HG03575 (cell line): Measurements from ENCODE around the gene DNMT1.

Source experiments
- ATAC-seq: cut with Tn5 transposase; IDR thresholded peaks from one replicate; pipeline ENCODE4 v1.9.1; 2021; ENCODE audit not compliant: unreplicated experiment, insufficient number of reproducible peaks, low FRiP score; ENCODE audit errors: extremely low read depth

DNMT1 gene

DNA sequence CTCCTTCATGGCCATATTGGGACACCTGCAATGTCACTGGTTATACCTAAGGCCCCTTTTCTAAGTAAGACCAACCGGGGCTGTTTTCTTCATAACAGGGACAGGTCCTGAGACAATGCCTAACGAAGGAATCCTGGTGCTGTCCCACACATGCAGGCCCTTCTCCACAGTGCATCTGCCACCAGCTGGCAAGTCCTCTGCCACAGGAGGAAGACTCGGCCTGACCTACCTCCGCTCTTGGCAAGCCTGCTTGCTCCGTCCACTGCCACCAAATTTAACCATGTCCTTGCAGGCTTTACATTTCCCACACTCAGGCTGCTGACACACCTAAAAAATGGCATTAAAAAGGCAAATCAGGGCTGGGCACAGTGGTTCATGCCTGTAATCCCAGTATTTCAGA is 43.2 kb downstream of the DNMT1 start:
- no peak for ATAC-seq

DNA sequence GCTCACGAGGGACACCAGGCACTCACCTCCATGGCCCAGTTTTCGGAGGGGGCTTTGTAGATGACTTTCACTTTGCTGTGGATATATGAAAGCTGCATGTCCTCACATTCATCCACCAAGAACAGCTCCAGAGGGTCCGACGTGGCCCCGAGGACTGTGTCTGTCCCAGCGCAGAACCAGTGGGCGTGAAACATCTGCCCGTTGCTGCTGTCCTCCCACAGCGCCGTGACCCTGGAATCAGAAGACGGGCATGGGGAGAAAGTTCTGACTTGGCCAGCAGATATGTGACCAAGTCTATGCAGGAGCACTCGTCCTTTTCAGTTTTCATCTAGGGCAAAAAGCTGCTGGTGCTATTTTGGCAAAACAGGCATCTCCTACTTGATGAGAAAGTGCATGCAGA is 45.3 kb downstream of the DNMT1 start:
- ATAC-seq = no peak

DNA sequence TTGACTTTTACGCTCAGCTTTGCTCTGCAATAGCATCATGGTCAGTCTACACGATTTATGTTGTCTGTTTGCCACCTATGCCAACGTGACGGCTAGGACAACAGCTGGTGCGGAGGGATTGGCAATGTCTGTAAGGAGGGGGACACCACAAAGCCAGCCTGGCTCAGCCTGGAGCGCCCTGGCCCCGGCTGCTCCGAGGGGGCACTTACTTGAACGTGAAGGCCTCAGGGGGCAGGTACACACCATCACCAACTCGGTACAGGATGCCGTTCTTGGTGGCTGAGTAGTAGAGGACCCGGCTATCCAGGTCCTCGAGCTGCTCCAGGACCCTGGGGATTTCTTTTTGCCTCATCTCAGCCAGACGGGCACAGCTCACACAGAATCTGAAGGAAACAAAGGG is 48.6 kb downstream of the DNMT1 start:
- ATAC-seq = no peak

DNA sequence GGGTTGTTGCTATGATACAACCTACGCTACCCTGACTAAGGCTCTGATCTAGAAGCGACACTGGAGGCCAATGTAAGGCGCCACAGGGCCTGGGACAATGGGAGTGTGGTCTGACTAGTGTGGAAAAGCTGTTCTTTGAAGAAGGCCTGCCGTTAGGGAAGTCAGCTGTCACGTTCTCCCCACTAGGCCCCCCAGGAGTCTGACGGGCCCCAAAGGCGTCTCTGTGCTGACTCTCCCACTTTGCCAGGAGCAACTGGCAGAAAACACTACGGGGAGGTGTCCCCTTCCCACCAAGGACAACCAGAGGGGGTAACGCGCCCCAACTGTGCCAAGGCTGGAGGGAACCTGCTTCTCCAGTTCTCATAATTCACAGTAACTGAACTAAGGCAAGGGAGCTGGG is 49.7 kb downstream of the DNMT1 start:
- no peak for ATAC-seq

DNA sequence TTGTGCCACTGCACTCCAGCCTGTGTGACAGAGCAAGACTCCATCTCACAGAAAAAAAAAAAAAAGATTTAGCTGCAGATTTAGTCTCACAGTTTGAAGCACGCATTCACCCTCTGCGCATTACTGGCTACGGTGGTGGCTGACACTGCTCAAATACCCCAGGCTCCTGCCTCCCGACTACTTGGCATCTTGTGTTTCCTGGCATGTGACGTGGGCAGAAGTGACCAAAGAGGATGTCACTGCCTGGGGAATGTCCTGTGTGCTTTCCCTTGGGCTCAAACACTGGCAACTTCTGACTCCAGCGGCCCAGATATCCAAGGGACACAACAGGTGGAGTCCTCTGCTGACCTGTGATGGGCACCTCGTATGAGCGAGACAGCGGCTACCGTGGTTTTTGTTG is 50.4 kb downstream of the DNMT1 start:
- no peak for ATAC-seq

DNA sequence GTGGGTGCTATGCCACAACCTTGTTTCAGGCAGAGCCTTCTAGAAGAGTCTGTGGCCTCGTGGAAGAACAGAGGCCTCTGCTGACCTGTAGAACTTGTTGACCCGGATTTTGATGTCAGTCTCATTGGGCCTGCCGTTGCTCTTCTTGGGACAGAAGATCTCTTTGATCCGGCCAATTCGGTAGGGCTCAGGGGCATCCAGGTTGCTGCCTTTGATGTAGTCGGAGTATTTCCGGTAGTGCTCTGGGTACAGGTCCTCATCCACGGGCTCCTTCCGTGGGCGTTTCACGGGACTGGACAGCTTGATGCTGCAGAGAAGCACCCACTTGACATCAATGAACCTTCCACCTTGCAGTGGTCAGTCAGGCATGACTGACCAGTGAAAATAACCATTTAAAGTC is 51.1 kb downstream of the DNMT1 start:
- ATAC-seq = no peak

DNA sequence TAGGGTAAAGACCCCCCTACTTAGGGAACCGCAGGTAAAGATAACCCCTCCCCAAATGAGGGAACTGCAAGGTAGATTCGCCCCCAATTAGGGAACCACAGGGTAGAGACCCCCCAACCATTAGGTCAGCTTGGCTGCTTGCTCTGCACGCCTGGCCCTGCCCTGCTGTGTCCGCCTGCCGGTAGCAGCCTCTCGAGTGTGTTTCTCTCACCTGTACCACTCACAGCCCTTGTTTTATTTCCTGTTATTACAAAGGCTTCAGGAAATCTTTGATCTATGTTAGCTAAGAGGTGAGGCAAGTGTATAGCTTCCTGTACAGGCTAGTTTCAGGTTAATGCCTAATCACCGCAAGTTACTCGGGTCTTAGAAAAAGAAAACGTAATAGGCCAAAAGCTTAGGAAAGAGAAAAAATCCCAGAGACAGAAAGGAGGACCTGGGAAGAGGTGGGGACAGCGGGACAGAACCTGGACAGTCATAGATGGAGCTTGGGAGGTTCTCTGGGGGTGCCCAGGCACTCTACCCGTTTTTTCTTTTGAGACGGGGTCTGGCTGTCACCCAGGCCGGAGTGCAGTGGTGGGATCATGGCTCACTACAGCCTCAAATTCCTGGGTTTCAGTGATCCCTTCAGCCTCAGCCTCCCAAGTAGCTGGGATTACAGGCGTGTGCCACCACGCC is 51.9 kb downstream of the DNMT1 start:
- no peak for ATAC-seq

DNA sequence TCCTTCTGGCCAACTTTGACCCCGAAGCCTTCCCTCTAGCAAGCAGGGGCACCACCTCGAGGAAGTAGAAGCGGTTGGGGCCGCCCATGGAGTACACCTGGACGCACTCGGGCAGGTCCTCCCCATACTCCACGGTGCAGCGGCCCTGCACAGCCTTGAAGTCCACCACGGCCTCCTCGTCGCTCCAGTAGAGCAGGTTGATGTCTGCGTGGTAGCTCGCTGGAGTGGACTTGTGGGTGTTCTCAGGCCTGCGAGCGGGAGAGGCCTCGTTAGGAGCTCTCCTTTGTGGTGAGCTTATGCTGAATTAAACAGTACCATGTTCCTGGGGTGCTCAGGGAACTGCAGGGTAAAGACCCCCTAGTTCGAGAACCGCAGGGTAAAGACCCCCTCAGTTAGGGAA is 52.8 kb downstream of the DNMT1 start:
- ATAC-seq = no peak

DNA sequence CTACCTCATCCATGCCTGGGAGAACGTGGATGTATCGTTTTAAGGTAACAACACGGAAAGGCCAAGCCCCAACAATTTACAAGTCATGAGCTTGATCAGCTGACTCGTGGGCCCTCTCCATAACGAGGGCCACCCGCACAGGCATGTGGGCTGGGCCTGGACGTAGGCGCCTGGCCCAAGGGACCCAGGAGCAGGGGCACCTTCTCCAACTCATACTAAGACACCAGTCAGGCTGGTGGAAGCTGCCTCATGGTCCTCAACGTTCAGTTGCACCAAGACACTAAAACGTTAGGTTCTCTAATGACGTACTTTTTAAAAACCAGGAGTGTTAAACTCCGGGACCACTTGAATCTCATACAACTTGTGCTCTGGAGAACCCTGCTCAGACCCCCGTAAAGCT is 53.3 kb downstream of the DNMT1 start:
- no peak for ATAC-seq

DNA sequence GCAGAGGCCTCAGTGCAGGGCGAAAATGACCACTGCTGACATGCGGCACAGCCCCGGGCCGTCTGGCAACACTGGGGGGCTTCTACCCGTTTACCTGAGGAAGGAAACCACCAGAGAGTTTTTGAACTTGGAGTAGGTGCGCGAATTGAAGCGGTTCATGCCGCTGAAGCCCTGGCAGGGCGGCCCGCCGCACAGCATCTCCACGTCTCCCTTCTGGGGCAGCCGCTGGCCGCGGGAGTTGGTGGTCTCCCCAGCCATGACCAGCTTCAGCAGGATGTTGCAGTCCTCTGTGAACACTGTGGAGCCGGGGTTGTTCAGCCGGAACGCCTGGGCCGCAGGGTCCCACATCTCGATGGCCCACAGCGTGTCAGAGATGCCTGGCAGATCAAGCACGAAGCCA is 54.8 kb downstream of the DNMT1 start:
- no peak for ATAC-seq

DNA sequence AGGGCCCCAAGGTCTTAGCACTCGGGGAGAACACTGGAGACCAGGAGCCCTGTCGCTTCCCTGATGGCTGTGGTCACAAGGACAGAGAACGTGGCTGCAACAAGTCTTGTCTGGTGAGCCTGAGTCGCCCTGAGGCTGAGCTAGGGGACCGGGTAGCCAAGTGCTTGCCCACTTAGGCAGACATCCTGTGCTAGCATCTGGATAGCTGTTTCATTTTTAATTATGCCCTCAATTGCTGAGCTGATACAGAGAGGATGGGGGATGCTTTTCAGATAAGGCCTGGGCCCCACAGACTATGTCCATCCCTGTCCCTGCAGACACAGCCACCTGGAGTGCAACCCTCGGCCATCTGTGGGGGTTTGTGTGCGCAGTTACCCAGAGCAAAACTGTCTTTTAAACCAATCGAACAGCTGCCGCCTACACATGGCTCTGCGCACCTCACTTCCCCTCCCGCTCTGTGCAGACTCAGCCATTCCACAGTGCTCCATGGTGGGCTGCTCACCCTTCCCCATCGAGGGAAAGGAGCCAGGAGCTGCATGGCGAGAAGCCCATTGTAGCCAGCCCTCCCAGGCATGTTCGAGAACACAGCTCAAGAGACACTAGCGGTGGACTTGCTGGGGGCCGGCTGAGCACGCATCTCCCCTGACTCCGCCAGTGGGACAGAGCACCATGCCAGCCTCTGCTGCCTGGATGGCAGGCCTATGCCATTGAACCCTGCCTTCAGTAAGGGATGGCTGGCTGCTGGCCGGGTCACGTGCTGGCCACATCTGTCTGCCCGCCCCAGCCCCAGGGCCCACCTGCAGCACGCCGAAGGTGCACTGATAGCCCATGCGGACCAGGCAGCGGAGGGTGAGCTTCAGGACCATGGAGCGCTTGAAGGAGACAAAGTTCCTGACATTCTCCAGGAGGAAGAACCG is 55.6 kb downstream of the DNMT1 start:
- ATAC-seq = no peak

DNA sequence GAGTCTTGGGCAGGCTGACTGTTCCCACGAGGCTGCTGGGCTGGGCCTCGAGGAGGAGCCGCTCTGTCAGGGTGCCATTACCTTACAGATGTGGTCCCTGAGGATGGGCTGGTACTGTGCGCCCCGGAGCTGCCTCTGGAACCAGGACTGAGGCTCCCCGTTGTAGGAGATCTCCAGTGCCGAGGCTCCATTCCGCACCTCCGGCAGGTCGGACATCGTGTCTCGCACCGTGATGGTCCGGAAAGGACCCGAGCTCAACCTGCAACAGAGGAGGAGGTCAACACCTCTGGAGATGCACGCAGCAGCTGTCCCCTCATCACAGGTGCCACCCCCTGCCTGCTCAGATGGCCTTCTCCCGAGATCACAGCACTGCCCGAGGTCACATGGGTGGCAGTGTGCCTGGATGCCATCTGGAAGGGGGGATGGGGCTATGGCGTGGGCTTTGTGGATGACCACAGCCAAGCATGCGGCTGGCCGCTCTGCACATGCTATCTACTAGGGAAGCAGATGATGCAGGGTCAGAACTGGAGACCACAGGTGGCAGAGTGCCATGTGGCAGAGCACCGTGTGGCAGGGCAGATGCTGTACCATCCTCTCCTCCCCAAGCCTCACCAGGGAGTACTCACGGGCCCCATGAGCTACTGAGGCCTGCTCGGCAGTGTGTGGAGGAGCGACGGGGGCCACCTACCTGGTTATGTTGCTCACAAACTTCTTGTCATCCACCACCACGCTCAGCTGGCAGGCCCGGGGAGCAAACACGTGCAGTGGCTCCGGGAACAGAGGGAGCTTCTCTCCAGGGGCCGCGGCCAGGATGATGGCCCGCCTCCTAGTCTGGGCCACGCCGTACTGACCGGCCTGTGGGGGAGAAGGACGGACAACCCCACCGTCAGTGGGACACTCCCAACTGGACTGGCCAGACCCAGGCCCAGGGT is 56.7 kb downstream of the DNMT1 start:
- ATAC-seq = no peak

DNA sequence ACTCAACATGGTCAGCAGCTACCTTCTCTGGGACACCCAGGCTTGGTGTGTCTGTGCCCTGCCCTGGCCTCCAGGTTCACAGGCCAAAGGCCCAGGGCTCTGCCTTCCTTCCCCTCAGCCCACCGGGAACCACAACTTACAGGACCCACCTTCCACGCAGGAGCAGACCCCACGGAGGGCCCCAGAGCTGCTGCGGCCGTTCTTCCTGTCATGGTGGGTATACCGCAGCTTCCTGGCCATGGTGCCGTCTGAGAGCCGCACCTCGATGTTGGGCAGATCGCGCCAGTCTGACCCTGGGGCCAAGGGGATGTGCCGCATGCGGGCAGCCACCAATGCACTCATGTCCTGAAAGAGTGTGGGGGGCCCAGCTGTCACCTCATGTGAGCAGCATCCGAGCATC is 57.8 kb downstream of the DNMT1 start:
- ATAC-seq = no peak

DNA sequence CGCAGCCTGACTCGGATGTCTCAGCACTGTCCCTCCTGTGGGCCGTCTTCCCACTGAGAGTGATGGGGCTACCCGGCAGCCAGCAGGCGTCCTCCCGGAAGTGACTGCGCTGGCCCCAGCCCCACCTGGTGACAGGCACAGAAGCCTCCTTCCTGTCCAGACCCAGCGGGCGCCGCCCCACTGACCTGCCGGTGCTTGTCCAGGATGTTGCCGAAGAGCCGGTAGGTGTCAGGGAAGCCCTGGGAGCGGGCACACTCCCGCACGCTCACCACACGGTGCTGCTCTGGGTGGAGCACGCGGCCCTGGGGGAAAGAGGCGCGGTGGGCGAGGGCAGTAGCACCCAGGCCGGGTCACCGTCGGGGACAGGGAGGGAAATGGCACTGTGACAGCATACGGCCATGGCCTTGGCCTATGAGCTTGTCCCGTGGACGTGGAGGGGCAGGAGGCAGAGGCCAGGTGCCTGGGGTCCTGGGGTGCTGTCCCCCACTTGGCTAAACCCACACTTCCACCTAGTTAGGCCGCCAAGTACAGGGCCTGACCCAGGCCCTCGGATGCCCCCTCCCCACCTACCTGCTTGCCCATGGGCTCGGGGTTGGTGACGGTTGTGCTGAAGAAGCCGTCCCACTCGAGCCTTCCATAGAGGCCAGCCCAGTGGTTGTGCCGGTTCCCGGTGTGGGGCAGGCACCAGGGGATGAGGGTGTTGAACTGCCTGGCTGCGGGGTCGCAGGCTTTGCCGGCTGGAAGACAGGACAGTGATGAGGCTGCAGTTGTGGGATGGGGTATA is 59.0 kb downstream of the DNMT1 start:
- no peak for ATAC-seq

DNA sequence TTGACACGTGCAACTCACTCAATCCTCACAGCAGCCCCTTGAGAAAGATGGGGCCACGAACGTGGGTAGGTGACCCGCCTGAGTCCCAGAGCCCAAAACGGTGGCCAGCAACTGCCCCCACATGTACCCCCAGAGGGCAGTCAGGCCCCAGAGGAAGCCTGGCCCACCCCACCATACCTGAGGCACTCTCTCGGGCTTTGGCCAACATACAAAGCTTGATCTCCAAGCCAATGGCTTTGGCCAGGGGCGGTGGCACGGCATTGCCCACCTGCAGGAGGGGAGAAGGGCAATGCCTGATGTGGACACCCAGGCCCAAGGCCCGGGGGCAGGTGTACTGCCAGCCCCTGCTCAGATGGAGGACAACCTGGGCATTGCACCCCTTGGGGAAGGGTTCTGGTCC is 60.7 kb downstream of the DNMT1 start:
- ATAC-seq = no peak

DNA sequence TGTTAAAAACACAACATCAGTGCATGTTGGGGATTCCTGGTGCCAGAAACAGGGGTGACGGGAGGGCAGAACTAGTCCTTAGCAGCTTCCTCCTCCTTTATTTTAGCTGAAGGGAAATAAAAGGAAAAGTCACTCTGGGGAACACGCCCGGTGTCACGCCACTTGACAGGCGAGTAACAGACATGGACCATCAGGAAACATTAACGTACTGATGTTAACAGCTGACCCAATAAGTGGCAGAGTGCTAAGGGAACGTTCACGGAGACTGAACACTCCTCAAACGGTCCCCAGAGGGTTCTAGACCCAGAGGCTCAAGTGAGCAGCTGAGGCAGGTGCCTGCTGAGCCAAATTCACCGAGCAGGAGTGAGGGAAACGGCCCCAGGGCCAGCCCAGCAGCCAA is 61.2 kb downstream of the DNMT1 start:
- no peak for ATAC-seq

DNA sequence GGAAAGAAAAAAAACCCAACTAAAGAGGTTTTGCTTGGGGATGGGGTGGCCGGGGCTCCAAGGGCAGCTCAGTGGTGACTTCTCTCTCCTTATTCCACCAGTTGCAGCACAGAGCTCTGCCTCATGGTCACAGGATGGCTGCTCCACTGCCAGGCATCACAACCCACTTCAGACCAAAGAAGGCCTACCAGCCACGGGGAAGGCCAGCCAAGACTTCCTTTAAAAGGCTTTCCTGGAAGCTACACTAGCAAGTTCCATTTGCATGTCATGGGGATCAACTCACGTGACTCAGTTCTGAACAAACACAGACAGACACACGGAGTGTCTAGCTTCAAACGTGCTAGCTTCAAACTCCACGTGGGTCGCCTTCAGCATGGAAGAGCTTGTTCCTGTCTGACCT is 61.8 kb downstream of the DNMT1 start:
- ATAC-seq = no peak

DNA sequence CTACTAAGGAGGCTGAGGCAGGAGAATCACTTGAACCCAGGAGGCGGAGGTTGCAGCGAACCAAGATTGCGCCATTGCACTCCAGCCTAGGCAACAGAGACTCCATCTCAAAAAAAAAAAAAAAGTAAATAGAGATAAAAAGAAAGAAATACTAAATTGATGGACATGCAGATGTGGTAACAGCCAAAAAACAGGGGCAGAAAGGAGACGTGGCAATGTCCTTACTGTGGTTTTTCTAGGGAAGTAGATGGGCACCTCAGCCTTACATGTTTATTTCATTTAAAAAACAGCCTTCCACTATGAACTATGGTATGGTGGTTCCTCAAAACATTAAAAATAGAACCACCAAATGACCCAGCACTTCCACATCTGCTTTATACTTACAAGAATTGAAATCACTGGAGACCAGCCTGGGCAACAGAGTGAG is 68.5 kb downstream of the DNMT1 start:
- no peak for ATAC-seq

DNA sequence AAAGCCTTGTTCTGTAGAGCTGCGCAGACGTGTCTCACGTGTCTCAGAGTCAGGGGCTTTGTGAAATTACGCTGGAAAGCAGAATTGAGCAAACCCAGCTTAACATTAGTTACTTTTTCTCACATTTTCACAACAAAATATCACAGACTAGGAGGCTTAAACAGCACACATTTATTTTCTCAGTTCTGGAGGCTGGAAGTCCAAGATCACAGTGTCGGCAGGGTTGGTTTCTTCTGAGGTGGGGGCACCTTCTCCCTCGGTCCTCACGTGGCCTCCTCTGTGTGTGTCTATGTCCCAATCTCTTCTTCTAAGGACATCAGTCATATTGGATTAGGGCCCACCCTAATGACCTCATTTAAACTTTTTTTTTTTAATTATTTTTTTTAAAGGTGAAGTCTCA is 70.3 kb downstream of the DNMT1 start:
- ATAC-seq = no peak
